Mesendoderm (in vitro differentiated cells): ENCODE measurements around the gene NRP1.

ENCODE experiments used
- DNase-seq: peaks from one replicate; pipeline ENCODE4 v3.0.0; 2013
- H2AK5ac ChIP-seq: 2 replicates; pipeline ENCODE4 v1.6.1; 2013; ENCODE audit warnings: low read length, inconsistent platforms
- H2BK120ac ChIP-seq: 2 replicates; pipeline ENCODE4 v1.6.1; 2013; ENCODE audit warnings: low read depth, mild to moderate bottlenecking, low read length, moderate library complexity, mixed read lengths
- H2BK15ac ChIP-seq: replicated peaks from 2 replicates; pipeline ENCODE4 v1.6.1; 2013; ENCODE audit warnings: low read depth, mild to moderate bottlenecking, moderate library complexity
- H2BK5ac ChIP-seq: 2 replicates; pipeline ENCODE4 v1.6.1; 2013; ENCODE audit warnings: low read length, inconsistent platforms
- H3K18ac ChIP-seq: 2 replicates; pipeline ENCODE4 v1.6.1; 2013; ENCODE audit warnings: mild to moderate bottlenecking, low read length, mixed read lengths
- H3K23ac ChIP-seq: one replicate; pipeline ENCODE4 v1.6.1; 2013; ENCODE audit warnings: low read length
- H3K27ac ChIP-seq: 2 replicates; pipeline ENCODE4 v1.5.1; 2013; ENCODE audit warnings: low read depth, mild to moderate bottlenecking, inconsistent platforms, low read length, moderate library complexity
- H3K27me3 ChIP-seq: 2 replicates; pipeline ENCODE4 v1.6.1; 2013; ENCODE audit warnings: low read length, control low read depth, mild to moderate bottlenecking, inconsistent platforms; ENCODE audit not compliant: insufficient read depth, poor library complexity
- H3K36me3 ChIP-seq: 2 replicates; pipeline ENCODE4 v1.6.1; 2013; ENCODE audit warnings: low read length, inconsistent platforms; ENCODE audit not compliant: control insufficient read depth, insufficient read depth
- H3K4ac ChIP-seq: one replicate; pipeline ENCODE4 v1.6.1; 2013; ENCODE audit warnings: low read depth, mild to moderate bottlenecking, low read length, moderate library complexity
- H3K4me1 ChIP-seq: 2 replicates; pipeline ENCODE4 v1.6.1; 2013; ENCODE audit warnings: low read depth, low read length, inconsistent platforms; ENCODE audit not compliant: control insufficient read depth
- H3K4me2 ChIP-seq: 2 replicates; pipeline ENCODE4 v1.6.1; 2013; ENCODE audit warnings: low read length
- H3K4me3 ChIP-seq: 2 replicates; pipeline ENCODE4 v1.5.1; 2013; ENCODE audit warnings: mild to moderate bottlenecking, low read length
- H3K56ac ChIP-seq: one replicate; pipeline ENCODE4 v1.6.1; 2013; ENCODE audit warnings: low read length
- H3K79me1 ChIP-seq: 2 replicates; pipeline ENCODE4 v1.6.1; 2013; ENCODE audit warnings: low read length, inconsistent platforms
- H3K79me2 ChIP-seq: 2 replicates; pipeline ENCODE4 v1.6.1; 2013; ENCODE audit warnings: mild to moderate bottlenecking, low read length; ENCODE audit not compliant: control insufficient read depth, insufficient read depth
- H3K9ac ChIP-seq: 2 replicates; pipeline ENCODE4 v1.6.1; 2013; ENCODE audit warnings: low read length, inconsistent platforms
- H4K5ac ChIP-seq: one replicate; pipeline ENCODE4 v1.6.1; 2013; ENCODE audit warnings: low read length
- H4K8ac ChIP-seq: one replicate; pipeline ENCODE4 v1.6.1; 2013; ENCODE audit warnings: low read depth, mild to moderate bottlenecking, control low read depth, low read length, moderate library complexity
- WGBS: extraction: QIAGEN DNeasy Blood & Tissue Kit; methylation state at CpG from one replicate; pipeline ENCODE4 v1.1.7; 2013; ENCODE audit warnings: low lambda C conversion rate, missing lambda C conversion rate; ENCODE audit not compliant: insufficient coverage; ENCODE audit errors: extremely low coverage; 5-methylcytosine and 5-hydroxymethylcytosine counted together

The NRP1 gene

DNA sequence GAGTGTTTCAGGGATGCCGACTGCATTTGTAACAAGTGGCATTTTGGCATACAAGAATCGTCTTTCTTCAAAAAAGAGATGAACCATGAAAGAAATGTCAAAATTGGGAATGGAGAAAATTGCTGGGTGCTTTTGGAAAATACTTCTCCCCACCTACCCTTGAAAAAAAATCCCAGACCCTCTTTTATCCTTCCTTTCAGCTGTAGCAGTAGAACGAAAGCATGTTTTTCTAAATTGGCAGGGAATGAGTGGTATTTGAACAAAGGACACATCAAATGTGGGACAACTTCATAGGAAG lies 187.5 kb downstream of the NRP1 start:
- Histone ChIP-seq H3K4ac (no peak overlapping the region), H2BK120ac (no peak overlapping the region), H3K27ac (no peak overlapping the region), H3K79me2 (no peaks in the 10 kb centered on the region), H3K23ac (no peak overlapping the region), H2BK15ac (no peak overlapping the region), H2AK5ac (no peak overlapping the region), H3K36me3 (no peaks in the 10 kb centered on the region), H3K56ac (no peak overlapping the region), H3K79me1 (no peaks in the 10 kb centered on the region), H4K8ac (no peak overlapping the region), H3K27me3 (no peaks in the 10 kb centered on the region), H3K4me3 (no peak overlapping the region), H3K4me2 (no peak overlapping the region), H3K9ac (no peak overlapping the region), H2BK5ac (no peak overlapping the region), H3K4me1 (no peaks in the 10 kb centered on the region), H4K5ac (no peak overlapping the region), H3K18ac (no peak overlapping the region)
- WGBS, result no CpG with 5 or more reads among the region's 3 CpGs
- no peak for DNase-seq

DNA sequence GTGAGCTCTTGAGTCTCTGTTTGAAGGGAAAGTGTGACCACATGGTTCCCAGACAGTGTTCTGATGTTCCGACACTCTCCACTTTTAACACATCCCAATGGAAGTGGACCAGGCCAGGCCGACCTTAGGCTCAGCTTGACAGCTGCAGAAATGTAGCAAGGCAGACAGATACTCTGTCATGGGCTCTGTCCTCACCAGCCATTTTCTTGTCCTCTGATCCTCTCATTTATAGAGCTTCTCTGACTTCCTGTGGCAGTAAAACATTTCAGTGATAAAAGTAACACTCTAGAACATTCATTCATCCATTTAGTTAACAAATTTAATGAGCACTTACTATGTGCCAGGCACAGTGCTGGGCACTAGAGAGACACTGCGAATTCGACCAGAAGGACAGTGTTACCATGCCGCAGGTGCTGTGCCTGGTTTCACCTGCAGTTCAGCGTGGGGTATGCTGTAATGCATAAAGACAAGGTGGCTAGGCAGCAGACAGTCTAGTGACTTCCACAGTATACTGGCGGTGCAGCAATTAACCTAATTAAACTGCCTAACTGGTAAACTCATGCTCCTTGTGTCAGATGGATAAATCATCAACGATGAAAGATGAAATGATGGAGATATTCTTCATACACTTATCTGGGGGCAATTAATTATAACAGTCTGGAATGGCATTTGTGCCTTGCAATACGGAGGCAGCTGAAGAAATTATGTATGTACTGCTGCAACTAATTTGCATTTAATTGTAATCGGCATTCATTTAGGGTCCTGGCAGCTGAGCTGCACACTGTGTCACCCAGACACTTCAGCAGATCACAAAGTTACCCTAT lies 188.1 kb downstream of the NRP1 start:
- H3K79me1 ChIP-seq, result no peaks in the 10 kb centered on the region
- H3K4me3 ChIP-seq, result no peak overlapping the region
- H2BK120ac ChIP-seq, result no peak overlapping the region
- H3K4me1 ChIP-seq, result no peaks in the 10 kb centered on the region
- H4K8ac ChIP-seq, result no peak overlapping the region
- H3K27ac ChIP-seq, result no peak overlapping the region
- no peak overlapping the region for H4K5ac ChIP-seq
- H3K4me2 ChIP-seq, result no peak overlapping the region
- H2BK15ac ChIP-seq, result no peak overlapping the region
- no CpG with 5 or more reads among the region's 10 CpGs for WGBS
- no peaks in the 10 kb centered on the region for H3K27me3 ChIP-seq
- no peaks in the 10 kb centered on the region for H3K36me3 ChIP-seq
- DNase-seq, result no peak
- H2BK5ac ChIP-seq, result no peak overlapping the region
- no peak overlapping the region for H3K56ac ChIP-seq
- H3K79me2 ChIP-seq, result no peaks in the 10 kb centered on the region
- H3K4ac ChIP-seq, result no peak overlapping the region
- H3K18ac ChIP-seq, result no peak overlapping the region
- H3K23ac ChIP-seq, result no peak overlapping the region
- H3K9ac ChIP-seq, result no peak overlapping the region
- no peak overlapping the region for H2AK5ac ChIP-seq

DNA sequence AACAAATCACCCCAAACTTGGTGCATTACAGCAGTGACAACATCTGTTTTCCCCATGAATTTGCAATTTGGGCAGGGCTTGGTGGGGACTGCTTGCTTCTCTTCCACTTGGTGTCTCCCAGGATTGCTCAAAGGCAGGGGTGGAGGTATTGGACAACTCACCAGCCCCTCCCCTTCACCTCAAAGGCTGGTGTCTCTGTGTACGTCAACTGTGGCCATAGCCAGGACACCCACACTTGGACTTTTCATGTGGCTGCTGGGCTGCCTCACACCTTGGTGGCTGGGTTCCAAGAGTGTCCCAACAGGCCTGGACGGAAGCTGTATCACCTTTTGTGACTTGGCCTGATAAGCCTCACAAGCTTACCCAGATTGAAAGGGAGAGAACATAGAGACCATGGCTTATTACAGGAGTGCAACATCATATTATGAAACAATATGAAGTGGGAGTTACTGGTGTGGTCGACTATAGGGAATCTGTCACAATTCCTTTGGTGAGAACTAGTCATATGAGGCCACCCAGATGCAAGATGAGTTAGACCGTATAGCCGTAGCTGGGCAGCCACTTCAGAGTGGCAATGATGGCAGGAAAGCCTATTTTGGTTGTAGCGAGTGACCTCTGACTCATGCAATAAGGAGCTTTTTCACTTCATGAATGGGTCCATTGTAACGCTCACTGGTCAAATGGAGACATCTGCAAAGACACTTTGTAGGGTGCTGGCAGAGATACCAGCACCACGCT lies 188.8 kb downstream of the NRP1 start:
- Histone ChIP-seq H2BK5ac (no peak overlapping the region), H3K36me3 (no peaks in the 10 kb centered on the region), H3K79me2 (no peaks in the 10 kb centered on the region), H2AK5ac (no peak overlapping the region), H3K4ac (no peak overlapping the region), H3K27me3 (no peaks in the 10 kb centered on the region), H2BK120ac (no peak overlapping the region), H4K5ac (no peak overlapping the region), H2BK15ac (no peak overlapping the region), H3K23ac (no peak overlapping the region), H3K4me3 (no peak overlapping the region), H3K27ac (no peak overlapping the region), H3K4me2 (no peak overlapping the region), H3K4me1 (no peaks in the 10 kb centered on the region), H3K56ac (no peak overlapping the region), H4K8ac (no peak overlapping the region), H3K79me1 (no peaks in the 10 kb centered on the region), H3K18ac (no peak overlapping the region), H3K9ac (no peak overlapping the region)
- DNase-seq, result no peak
- no CpG with 5 or more reads among the region's 8 CpGs for WGBS

DNA sequence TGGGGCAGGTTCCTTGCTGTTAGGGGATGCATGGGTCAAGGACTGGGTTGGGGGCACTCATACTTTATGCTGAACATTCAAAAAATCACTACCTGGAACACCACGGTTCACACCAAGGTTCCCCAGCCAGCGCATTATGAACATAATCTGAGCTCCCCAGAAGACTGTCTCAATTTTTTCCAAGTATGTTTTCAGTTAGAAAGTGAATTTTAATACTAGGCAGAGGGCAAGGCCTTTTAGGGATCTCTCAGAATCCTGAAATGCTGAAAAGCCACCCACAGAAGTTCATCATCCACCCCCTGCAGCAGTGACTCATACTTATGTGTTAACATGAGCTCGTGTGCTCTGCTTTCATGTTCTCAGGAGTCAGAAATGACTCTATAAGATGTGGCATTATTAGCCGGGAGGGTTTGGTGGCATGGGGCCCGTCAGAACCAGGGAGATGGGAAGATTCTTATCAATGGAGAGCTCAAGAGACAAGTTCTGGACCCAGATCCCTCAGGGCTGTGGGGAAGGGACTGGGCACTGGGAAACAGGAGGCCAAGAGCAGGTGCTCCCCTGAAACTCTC lies 191.2 kb downstream of the NRP1 start:
- no peak overlapping the region for H2BK120ac ChIP-seq
- no peak overlapping the region for H2BK5ac ChIP-seq
- no peaks in the 10 kb centered on the region for H3K4me1 ChIP-seq
- no peak overlapping the region for H3K23ac ChIP-seq
- no peak overlapping the region for H3K4ac ChIP-seq
- no peak overlapping the region for H2BK15ac ChIP-seq
- H3K79me2 ChIP-seq, result no peaks in the 10 kb centered on the region
- H3K18ac ChIP-seq, result no peak overlapping the region
- H3K27me3 ChIP-seq, result no peaks in the 10 kb centered on the region
- H3K36me3 ChIP-seq, result no peaks in the 10 kb centered on the region
- no peaks in the 10 kb centered on the region for H3K79me1 ChIP-seq
- H4K8ac ChIP-seq, result no peak overlapping the region
- H3K4me3 ChIP-seq, result no peak overlapping the region
- no peak overlapping the region for H3K56ac ChIP-seq
- H4K5ac ChIP-seq, result no peak overlapping the region
- H3K9ac ChIP-seq, result no peak overlapping the region
- no peak overlapping the region for H2AK5ac ChIP-seq
- no CpG with 5 or more reads among the region's 5 CpGs for WGBS
- no peak overlapping the region for H3K4me2 ChIP-seq
- H3K27ac ChIP-seq, result no peak overlapping the region
- DNase-seq, result no peak

DNA sequence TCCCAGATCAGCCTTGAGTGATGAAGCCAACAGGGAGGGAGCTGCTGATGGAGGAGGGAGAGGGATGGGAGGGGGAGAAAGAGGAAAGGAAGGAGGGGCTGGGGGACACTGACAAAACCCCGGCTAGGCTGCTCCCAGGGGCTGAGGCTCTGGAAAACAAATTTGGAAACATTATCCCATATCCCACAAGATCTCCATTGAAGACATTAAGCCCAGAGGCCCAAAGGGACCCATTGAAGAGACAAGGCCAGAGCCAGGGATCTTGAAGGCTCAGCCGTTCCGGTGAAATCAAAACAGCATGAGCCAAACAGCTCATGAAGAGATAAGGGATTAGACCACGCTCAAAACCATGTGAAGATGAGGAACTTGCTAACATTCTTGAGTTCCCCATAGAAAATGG lies 192.2 kb downstream of the NRP1 start:
- Histone ChIP-seq H3K9ac (no peak overlapping the region), H3K4me1 (no peaks in the 10 kb centered on the region), H4K5ac (no peak overlapping the region), H2BK120ac (no peak overlapping the region), H3K79me2 (no peaks in the 10 kb centered on the region), H2AK5ac (no peak overlapping the region), H2BK5ac (no peak overlapping the region), H3K4ac (no peak overlapping the region), H2BK15ac (no peak overlapping the region), H3K27ac (no peak overlapping the region), H3K4me2 (no peak overlapping the region), H3K36me3 (no peaks in the 10 kb centered on the region), H4K8ac (no peak overlapping the region), H3K23ac (no peak overlapping the region), H3K27me3 (no peaks in the 10 kb centered on the region), H3K18ac (no peak overlapping the region), H3K4me3 (no peak overlapping the region), H3K79me1 (no peaks in the 10 kb centered on the region), H3K56ac (peak overlapping the region; percentile 7)
- DNase-seq, result no peak
- no CpG with 5 or more reads among the region's 4 CpGs for WGBS
